Activated B cell treated with CpG ODN at 0.5 μM for 24 hours (primary cell): ENCODE measurements around the gene SCAMP2. TPM values are rescaled to one million over a fixed set of nuclear protein-coding genes. Genes with fewer than 3 reads are reported as not detected.

Source experiments
- ATAC-seq: fragments of 200-7000 bp; cut with Tn5 transposase; one replicate; pipeline ENCODE4 v1.10.0; 2021; ENCODE audit warnings: low read depth, mild to moderate bottlenecking, moderate library complexity
- CTCF ChIA-PET: fragments of 350-600 bp; sonication (Branson Sonifier 250); formaldehyde crosslinking; loops from one replicate; lab custom pipeline; 2021; ENCODE audit warnings: antibody characterized with exemption; lab: Charles Lee
- POLR2A ChIA-PET: fragments of 350-600 bp; sonication (Branson Sonifier 250); formaldehyde crosslinking; loops from one replicate; lab custom pipeline; 2021; ENCODE audit warnings: antibody characterized with exemption; lab: Charles Lee
- DNase-seq: peaks from one replicate; pipeline ENCODE4 v3.0.0; 2022
- H3K27ac Mint-ChIP-seq: one replicate; pipeline ENCODE4 v1.8.0; 2020; ENCODE audit warnings: mixed read lengths
- H3K27me3 Mint-ChIP-seq: one replicate; pipeline ENCODE4 v1.8.0; 2021; ENCODE audit warnings: mixed read lengths
- H3K36me3 Mint-ChIP-seq: one replicate; pipeline ENCODE4 v1.8.0; 2021; ENCODE audit warnings: low read depth, mixed read lengths
- H3K4me1 Mint-ChIP-seq: one replicate; pipeline ENCODE4 v1.8.0; 2021; ENCODE audit warnings: mixed read lengths
- H3K4me3 Mint-ChIP-seq: one replicate; pipeline ENCODE4 v1.8.0; 2020; ENCODE audit warnings: mild to moderate bottlenecking, mixed read lengths
- H3K9me3 Mint-ChIP-seq: one replicate; pipeline ENCODE4 v1.8.0; 2020; ENCODE audit warnings: mixed read lengths
- CTCF ChIP-seq: fragments of 200-600 bp; IDR thresholded peaks from one replicate; pipeline ENCODE4 v1.8.0; 2022; ENCODE audit warnings: antibody characterized with exemption, mild to moderate bottlenecking
- intact Hi-C: fragments of 100-400 bp; cut with micrococcal nuclease; formaldehyde crosslinking; loops from one replicate; pipeline ENCODE4 v1.15.1; 2024
- total RNA-seq: library from RNA; stranded (reverse); gene quantifications from 2 replicates; pipeline ENCODE4 v1.2.3, GENCODE V29; 2022

SCAMP2 gene
- total RNA-seq, 1 donor from 2014 or later: 112 TPM

DNA sequence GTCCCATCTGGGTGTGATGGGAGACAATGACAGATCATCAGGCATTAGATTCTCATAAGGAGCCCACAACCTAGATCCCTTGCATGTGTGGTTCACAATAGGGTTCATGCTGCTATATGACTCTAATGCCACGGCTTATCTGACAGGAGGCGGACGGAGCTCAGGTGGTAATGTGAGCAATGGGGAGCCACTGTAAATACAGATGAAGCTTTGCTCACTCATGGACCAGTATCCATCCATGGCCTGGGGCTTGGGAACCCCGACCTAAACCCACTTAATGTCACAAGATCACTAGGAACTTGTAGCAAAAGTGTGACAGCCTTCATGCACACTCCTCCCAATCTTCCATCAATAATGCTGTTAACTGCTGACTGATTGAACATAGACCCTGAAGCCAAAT is 35.5 kb upstream of the SCAMP2 start:
- DNase-seq: no peak
- Mint-ChIP-seq H3K9me3 (no peaks in the 10 kb centered on the region), H3K36me3 (peaks cover 30% of the 10 kb centered on the region), H3K4me3 (no peak overlapping the region), H3K27me3 (no peaks in the 10 kb centered on the region), H3K27ac (no peak overlapping the region), H3K4me1 (peaks cover 29% of the 10 kb centered on the region)
- intact Hi-C loops: no loop called here
- POLR2A ChIA-PET: interaction anchor here (2.5 kb wide), 1 partner anchor 29 kb away, joined by 10 read pairs; the partner anchor contains the start of gene COX5A
- CTCF ChIA-PET: no interaction called here
- no peak for ATAC-seq
- TF ChIP-seq CTCF: no peak

DNA sequence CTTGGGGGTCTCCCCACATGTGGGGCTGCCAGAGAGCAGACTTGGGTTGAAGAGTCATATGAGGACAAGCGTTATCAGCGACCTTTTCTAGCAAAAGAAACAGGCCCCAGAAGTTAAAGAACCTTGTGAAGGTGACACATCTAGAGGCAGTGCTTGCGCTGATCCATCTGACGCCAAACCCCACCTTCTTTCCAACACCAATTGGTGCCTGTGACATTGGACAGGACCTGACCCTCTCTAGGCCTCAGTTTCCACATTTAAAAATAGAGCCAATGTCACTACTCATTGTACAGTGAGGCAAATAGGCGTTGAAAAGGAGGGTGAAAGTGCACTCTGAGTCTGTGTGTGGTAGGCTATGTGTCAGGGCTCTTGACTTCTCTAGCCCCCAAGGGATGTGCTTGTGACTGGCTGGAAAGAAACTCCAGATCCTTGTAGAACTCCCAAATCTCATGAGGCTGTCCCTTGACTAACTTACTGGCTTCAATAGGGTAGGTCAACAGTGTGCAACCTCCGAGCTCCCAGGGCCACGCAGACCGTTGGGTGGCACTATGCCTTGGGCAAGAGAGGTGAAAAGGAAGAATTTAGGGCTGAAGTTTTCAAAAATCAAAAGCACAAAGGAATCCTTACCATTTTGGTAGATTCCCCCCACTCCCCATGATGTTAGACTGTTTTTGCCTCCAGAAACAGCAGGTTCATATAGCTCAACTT is 34.2 kb upstream of the SCAMP2 start:
- Mint-ChIP-seq H3K36me3 (peaks cover 33% of the 10 kb centered on the region), H3K9me3 (no peaks in the 10 kb centered on the region), H3K27me3 (no peaks in the 10 kb centered on the region), H3K4me1 (peaks cover 35% of the 10 kb centered on the region), H3K4me3 (peak overlapping the region; percentile 98), H3K27ac (peak overlapping the region; percentile 97)
- TF ChIP-seq CTCF: no peak
- intact Hi-C loops: loop anchor here (2.0 kb wide), 2 partner anchors 17 to 35 kb away; partner anchors contain the start of genes MPI and SCAMP2
- ATAC-seq (no peak), DNase-seq (no peak)
- ChIA-PET POLR2A (interaction anchor here (0.5 to 3.1 kb wide), 18 partner anchors 9 to 547 kb away, joined by 3 to 17 read pairs (median 6); partner anchors contain the start of genes CLK3, COX5A, MPI and SCAMP2), CTCF (interaction anchor here (1.2 to 1.7 kb wide), 4 partner anchors 60 to 138 kb away, joined by 3 to 8 read pairs (median 5); partner anchors contain the start of gene ULK3)

GRCh38 chr15:74906450-74907162 is 33.4 kb upstream of the SCAMP2 start, which contains the start of gene FAM219B:
TSS of gene FAM219B (minus strand) at chr15:74906851. CDS start at chr15:74906800, 51 bp downstream.
- peak within 1 kb of the TSS; percentile 98 for H3K4me3 Mint-ChIP-seq
- no peaks in the 10 kb centered on the region for H3K9me3 Mint-ChIP-seq
- intact Hi-C loops: loop anchor here (1.0 to 2.0 kb wide), 4 partner anchors 16 to 63 kb away; partner anchors contain the start of genes COX5A, MPI, SCAMP2 and ULK3
- POLR2A ChIA-PET: interaction anchor here (0.5 to 3.1 kb wide), 23 partner anchors 8 to 548 kb away, joined by 3 to 17 read pairs (median 6); partner anchors contain the start of genes CLK3, COX5A, MPI and PPCDC
- H3K4me1 Mint-ChIP-seq: peaks cover 41% of the 10 kb centered on the region
- peak; percentile 92 for ATAC-seq
- CTCF ChIA-PET: interaction anchor here (0.6 to 1.7 kb wide), 8 partner anchors 8 to 272 kb away, joined by 3 to 8 read pairs (median 3); partner anchors contain the start of gene ULK3
- no peaks in the 10 kb centered on the region for H3K27me3 Mint-ChIP-seq
- H3K36me3 Mint-ChIP-seq: peaks cover 39% of the 10 kb centered on the region
- H3K27ac Mint-ChIP-seq: peak within 1 kb of the TSS; percentile 97
- DNase-seq: peak; percentile 77
- no peak for TF ChIP-seq CTCF

GRCh38 chr15:74906067-74906449 is 32.9 kb upstream of the SCAMP2 start:
- Mint-ChIP-seq H3K27ac (peak overlapping the region; percentile 44), H3K9me3 (no peaks in the 10 kb centered on the region), H3K4me1 (peaks cover 45% of the 10 kb centered on the region), H3K4me3 (peak overlapping the region; percentile 98), H3K27me3 (no peaks in the 10 kb centered on the region), H3K36me3 (peaks cover 36% of the 10 kb centered on the region)
- no peak for DNase-seq
- CTCF ChIA-PET: interaction anchor here (0.6 to 1.7 kb wide), 8 partner anchors 8 to 272 kb away, joined by 3 to 8 read pairs (median 3); partner anchors contain the start of gene ULK3
- POLR2A ChIA-PET: interaction anchor here (0.6 to 3.1 kb wide), 19 partner anchors 10 to 290 kb away, joined by 3 to 17 read pairs (median 6); partner anchors contain the start of genes CLK3, COX5A, MPI and PPCDC
- intact Hi-C loops: loop anchor here (1.0 to 2.0 kb wide), 4 partner anchors 15 to 63 kb away; partner anchors contain the start of genes COX5A, MPI, SCAMP2 and ULK3
- peak; percentile 16 for ATAC-seq
- no peak for TF ChIP-seq CTCF
